DMS 273 treated with DMSO at 0.1 percent for 48 hours (cell line): ENCODE results near the gene LACTBL1.

Experiments
- DNase-seq: peaks from one replicate; lab custom pipeline; 2025; lab: John Stamatoyannopoulos, UW

The LACTBL1 gene

DNA sequence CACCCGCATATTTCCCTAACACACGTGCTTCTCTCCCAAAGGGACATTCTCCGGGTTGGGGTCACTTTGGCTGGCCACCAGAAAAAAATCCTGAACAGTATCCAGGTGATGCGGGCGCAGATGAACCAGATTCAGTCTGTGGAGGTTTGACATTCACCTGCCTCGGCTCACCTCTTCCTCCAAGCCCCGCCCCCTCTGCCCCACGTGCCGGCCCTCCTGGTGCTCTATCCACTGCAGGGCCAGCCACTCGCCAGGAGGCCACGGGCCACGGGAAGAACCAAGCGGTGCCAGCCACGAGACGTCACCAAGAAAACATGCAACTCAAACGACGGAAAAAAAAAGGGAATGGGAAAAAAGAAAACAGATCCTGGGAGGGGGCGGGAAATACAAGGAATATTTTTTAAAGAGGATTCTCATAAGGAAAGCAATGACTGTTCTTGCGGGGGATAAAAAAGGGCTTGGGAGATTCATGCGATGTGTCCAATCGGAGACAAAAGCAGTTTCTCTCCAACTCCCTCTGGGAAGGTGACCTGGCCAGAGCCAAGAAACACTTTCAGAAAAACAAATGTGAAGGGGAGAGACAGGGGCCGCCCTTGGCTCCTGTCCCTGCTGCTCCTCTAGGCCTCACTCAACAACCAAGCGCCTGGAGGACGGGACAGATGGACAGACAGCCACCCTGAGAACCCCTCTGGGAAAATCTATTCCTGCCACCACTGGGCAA, 59.1 kb downstream of the LACTBL1 start:
- no peak for DNase-seq

DNA sequence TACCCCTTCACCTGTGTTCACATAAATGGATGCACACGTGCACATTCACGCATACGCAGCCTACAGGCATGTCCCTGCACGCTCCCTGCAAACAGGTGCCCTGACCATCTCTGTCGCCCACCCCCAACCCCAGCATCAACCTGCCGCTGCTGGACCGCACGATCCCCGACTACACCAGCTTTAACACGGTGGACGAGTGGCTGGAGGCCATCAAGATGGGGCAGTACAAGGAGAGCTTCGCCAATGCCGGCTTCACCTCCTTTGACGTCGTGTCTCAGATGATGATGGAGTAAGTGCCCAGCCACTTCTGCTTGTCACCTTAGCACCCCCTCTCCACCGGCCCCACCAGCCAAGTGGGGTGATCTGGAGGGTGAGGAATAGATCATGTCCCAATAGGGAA, 60.4 kb downstream of the LACTBL1 start:
- no peak for DNase-seq

DNA sequence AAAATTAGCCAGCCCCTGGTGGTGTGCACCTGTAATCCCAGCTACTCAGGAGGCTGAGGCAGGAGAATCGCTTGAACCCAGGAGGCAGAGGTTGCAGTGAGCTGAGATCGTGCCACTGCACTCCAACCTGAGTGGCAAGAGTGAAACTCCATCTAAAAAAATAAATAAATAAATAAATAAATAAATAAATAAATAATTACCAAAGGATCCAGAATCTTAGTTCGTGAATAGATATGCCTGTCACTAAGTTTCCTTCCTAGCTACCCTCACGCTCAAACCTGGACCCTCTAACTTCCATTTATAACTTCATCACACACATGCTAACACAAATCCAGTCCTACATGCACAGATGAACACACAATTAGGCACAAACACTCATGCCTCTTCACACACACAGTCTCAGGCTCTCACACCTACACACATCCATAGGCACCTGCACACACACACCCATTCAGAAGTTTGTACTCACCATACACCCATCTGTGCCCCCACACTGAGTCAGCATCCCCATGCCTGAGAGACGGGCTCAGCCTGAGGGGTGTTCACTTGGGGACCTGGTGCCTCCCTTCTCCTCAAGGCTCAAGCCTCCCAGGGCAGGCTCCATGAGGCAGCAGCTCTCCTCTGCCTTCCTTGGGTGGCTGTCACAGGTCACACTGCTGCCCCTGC, 61.5 kb downstream of the LACTBL1 start:
- DNase-seq, result no peak

DNA sequence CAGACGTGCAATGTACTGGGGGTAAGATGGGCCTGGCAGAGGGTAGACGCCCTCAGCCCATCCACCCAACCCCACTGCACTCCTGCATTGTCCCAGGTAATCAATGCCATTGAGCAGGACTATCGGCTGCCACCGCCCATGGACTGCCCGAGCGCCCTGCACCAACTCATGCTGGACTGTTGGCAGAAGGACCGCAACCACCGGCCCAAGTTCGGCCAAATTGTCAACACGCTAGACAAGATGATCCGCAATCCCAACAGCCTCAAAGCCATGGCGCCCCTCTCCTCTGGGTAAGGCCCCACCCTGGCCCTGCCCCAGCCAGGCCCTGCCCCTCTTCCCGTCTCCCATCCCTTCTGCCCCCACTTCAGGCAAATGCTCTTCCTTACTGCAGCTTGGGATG, 62.4 kb downstream of the LACTBL1 start:
- DNase-seq, result no peak

DNA sequence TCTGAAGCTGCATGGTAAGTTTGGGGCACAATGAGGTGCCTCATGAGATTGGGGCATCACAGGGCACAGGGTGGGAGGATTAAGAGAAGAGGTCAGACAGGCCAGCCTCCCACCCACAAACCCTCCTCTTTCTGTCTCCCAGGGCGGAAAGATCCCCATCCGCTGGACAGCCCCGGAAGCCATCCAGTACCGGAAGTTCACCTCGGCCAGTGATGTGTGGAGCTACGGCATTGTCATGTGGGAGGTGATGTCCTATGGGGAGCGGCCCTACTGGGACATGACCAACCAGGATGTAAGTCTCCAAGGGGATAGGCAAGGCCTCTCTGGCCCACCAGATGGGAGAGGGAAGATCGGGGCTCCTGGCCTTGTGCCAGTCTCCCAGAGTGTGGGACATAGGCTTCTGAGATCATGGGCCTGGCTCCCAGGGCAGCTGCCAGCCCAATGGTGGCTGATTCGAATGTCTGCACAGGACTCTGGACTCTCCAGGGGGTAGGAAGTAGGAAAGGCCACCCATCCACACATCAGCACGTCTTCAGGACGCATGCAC, 63.7 kb downstream of the LACTBL1 start:
- no peak for DNase-seq

DNA sequence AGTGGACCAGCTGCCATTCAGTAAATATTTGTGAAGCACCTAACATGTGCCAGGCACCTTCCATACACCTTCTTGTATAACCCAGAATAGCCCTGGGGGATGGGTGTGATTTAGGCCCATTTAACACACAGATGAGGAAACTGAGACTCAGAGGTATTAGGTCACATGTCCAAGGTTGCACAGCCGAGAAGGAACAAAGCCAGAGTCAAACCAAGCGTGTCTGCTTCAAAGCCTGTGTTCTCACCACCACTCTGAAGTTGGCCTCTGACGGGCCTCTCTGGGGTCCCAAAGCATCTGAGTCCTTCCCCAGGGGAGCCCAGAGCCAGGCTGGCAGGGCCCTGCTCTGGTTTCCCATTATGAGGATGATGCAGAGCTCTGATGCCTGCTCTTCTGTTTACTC, 65.1 kb downstream of the LACTBL1 start:
- no peak for DNase-seq

DNA sequence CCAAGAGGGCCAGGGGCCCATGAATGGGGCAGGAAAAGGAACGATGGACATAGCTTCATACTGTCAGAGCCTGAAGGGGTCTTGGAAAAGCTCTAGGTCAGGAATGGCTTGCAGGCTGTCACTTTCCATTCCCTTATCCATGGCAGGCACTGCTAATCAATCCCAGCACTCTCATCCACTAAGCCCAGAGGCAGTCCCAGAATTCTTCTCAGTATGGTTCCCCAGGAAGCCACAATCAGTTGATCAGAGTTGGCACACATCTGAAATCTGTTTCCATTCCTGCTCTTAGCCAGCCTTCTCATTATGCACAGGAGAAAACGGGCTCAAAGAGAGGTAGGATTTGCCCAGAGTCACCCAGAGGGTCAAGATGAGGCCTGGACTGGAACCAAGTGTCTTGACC, 65.7 kb downstream of the LACTBL1 start:
- no peak for DNase-seq

DNA sequence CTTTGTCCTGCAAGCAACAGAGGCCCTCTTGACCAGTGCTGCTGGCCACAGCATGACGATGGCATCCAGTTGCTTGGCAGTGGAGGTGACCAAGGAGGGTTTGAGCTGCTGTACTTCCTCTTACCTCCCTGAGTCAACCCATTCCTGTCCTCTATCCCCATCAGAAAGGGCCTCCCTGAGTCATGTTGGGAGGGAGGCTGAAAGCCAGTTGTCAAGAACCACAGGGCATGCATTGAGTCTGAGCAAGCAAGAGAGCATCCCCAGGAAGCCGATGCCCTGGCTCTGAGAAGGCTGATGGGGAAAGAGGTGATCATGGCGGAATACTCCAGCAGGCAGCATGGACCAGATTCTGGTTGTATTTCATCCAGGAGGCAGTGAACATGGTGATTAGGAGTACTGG, 69.6 kb downstream of the LACTBL1 start:
- no peak for DNase-seq
